NCI-H1105 treated with DMSO at 0.1 percent for 48 hours (cell line): Measurements from ENCODE around the gene TXNDC12.
A peak's percentile ranks its signal among the peaks of the same experiment; 100 is the strongest.
"Not testable (repeated sequence)": the region's sequence is repeated elsewhere in the genome, so short reads cannot be mapped to it uniquely, and the experiment has no call there.

Experiments
- DNase-seq: peaks from one replicate; lab custom pipeline; 2025; lab: John Stamatoyannopoulos, UW

The TXNDC12 gene

GRCh38 chr1:52055066-52055865 lies at the start of gene TXNDC12:
TSS of gene TXNDC12 (minus strand) at chr1:52055191. CDS start at chr1:52055096, 95 bp downstream.
- peak; percentile 90 for DNase-seq

GRCh38 chr1:52102336-52103013 lies 47.5 kb upstream of the TXNDC12 start:
- DNase-seq: no peak

DNA sequence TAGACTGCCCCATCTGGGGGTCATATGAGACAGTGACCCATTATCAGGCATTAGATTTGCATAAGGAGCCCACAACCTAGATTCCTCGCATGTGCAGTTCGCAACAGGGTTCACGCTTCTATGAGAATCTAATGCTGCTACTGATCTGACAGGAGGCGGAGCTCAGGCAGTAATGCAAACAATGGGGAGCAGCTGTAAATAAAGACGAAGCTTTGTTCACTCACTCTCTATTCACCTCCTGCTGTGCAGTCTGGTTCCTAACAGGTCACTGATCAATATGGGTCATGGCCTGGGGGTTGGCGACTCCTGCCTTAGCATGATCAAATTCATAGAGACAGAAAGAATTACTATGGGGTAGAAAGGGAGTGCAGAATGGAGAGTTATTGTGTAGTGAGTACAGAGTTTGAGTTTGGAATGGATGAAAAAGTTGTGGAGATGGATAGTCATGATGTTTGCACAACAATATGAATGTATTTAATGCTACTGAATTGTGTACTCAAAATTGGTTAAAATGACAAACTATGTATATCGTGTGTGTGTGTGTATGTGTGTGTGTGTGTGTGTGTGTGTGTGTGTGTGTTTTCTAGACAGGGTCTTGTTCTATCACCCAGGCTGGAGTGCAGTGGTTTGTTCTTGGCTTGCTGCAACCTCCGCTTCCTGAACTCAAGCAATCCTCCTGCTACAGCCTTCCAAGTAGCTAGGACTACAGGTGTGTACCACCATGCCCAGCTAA lies 43.3 kb upstream of the TXNDC12 start:
- DNase-seq: no peak

- no peak for DNase-seq
Measured at GRCh38 chr1:52096216-52096615, 41.2 kb upstream of the TXNDC12 start.

DNA sequence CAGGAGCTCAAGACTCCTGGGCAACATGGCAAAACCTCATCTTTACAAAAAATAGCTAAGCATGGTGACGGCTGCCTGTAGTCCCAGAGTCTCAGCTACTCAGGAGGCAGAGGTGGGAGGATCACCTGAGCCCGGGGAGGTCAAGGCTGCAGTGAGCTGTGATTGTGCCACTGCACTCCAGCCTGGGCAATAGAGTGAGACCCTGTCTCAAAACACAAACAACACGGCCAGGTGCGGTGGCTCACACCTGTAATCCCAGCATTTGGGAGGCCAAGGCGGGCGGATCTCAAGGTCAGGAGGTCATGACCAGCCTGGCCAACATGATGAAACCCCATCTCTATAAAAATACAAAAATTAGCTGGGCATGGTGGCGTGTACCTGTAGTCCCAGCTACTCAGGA lies 39.3 kb upstream of the TXNDC12 start:
- not testable (repeated sequence) for DNase-seq

DNA sequence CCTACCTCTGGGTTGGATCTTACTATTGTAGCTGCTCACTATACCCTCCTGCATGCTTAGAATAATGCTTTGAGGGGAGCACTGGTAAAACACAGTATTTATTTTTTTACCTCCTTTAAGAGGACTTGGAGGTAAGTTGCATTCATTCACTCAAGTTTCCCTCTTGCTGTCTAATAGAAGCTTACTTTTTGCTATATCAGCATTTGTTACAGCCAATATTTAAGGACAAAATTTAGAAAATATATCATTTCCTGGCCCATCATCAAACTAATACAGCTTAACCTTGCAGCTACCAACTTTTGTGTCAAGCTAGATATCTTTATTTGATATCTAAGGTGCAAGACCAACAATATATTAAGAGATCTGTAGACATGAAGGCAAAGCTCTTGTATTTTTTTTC lies 32.9 kb upstream of the TXNDC12 start:
- DNase-seq: not testable (repeated sequence)

GRCh38 chr1:52080014-52080415 lies 25.0 kb upstream of the TXNDC12 start:
- DNase-seq: no peak

DNA sequence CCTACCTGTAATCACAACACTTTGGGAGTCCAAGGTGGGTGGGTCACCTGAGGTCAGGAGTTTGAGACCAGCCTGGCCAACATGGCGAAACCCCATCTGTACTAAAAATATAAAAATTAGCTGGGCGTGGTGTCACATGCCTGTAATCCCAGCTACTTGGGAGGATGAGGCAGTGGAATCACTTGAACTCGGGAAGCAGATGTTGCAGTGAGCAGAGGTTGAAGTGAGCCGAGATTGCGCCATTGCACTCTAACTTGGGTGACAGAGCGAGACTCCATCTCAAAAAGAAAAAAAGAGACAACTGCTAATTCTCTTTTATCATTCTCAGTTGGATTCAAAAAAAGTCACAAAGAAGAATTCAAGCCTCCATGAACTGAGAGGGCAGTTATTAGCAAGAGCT lies 22.3 kb upstream of the TXNDC12 start:
- not testable (repeated sequence) for DNase-seq

GRCh38 chr1:52072291-52072690 lies 17.3 kb upstream of the TXNDC12 start:
- no peak for DNase-seq

DNA sequence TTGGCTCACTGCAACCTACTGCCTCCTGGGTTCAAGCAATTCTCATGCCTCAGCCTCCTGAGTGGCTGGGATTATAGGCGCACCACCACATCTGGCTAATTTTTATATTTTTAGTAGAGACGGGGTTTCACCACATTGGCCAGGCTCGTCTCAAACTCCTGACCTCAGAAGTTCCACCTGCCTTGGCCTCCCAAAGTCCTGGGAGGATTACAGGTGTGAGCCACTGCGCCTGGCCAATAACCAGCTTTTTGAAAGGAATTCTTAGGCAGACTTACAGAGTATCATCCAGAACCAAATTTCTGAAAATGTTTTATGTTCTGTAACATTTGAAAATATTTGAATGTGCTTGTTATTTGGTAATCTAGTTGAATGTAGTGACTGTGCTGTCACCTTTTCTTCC lies 15.7 kb upstream of the TXNDC12 start:
- DNase-seq: no peak

DNA sequence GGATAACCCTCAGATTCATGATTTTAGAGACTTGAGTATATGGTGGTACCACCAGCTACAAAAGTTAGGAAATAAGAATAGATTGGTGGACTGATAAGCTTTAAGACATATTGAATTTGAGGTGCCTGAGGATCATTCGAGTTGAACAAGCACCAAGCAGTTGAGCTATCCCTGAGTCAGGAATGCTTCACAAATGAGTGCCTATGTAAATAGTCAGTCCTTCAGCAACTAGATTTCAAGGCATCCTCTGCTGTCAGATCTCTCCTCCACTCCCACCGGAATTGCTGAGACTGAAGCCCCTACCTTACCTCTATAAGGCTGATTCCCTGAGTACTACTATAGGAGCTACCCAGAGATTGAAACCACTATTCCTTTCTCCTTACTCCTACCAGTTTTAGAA lies 8.2 kb upstream of the TXNDC12 start:
- no peak for DNase-seq

- no peak for DNase-seq
Measured at GRCh38 chr1:52060822-52061221, 5.8 kb upstream of the TXNDC12 start.

DNA sequence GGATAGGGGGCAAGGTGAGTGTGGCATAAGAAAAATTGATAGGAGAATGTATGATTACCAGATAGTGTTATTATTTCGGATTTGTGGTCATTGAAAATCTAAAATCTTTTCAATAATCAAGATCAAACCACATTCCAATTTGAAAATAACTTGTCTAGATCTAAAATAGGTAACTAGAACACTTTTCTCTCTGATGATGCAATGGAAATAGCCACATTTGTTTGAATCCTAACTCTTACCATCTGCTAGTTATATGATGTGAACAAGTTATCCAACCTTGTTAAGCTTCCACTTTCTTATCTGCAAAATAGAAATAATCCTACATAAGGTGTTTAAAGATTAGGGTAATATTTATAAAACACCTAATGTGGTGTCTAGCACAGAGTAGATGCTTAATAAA lies 4.9 kb upstream of the TXNDC12 start:
- no peak for DNase-seq

GRCh38 chr1:52059321-52059720 lies 4.3 kb upstream of the TXNDC12 start:
- DNase-seq: no peak

- no peak for DNase-seq
Measured at GRCh38 chr1:52057876-52058415, 3.0 kb upstream of the TXNDC12 start.

- DNase-seq: no peak
Measured at GRCh38 chr1:52057255-52057654, 2.3 kb upstream of the TXNDC12 start.

DNA sequence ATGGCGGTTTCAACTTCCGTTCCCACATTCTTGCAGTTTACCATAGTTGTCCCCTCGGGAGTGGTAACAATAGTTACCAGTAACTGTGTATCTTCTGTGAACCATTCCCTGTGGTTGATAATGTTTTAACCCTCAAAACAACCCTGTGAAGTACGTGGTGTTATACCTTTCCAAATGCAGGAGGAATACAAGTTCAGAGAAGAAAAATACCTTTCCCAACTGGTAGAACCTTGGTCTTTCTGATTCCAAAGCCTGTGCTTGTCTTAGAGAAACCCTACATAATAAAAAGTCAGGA lies 1.9 kb upstream of the TXNDC12 start:
- DNase-seq: no peak

DNA sequence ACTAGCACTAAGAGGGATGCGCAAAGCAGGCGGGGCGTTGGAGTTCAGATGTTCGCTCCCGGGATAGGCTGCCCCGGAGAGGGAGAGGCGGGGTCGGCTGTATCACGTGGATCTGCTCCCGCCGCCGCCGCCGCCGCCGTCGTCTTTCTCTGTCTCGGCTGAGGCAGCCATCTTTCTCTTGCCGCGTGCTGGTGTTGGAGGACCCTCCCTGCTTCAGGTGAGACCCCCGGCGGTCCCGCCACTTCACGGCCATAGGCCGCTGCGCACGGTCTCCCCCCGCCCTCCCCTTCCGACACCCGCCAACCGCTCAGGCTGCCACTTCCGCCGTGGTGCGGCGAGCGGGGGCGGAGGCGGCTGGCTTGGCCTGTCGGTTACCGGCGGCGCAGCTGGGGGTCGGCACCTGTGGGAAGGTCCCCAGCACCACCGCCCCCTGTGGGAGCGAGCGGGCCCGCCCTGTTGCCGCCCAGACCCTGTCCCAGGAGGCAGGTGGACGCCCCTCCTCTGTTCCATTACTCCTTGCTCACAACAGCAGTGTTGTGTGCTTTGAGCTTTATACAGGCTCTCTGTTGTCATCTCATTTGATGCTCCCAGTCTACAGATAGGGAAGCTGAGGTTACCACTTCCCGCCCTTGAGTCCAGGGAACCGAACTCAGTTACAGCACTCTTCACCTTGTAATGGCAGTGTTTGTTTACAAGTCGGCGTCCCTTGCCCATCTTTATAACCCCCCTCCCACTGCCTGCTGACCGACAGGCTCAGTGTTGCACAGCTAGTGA lies 1.4 kb upstream of the TXNDC12 start, which contains the start of gene BTF3L4:
Gene BTF3L4 (plus strand): TSS at position 133 of the 774 bp plus-strand sequence. CDS start 3,553 bp downstream, outside the sequence.
- DNase-seq: peak; percentile 96

DNA sequence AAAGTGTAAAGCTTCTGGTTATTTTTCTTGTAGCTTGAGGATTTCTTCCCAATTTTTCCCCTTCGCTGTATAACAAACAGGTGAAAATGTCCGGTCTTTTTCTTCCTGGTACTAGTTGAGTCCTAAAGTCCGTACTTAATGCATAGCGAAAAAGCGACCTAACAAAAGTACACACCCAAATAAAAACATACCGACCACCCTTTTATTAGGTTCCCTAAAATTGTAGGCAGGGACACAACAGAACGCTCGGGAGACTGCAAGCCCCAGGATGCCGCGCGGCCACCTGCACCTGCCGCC lies 823 bp upstream of the TXNDC12 start:
- no peak for DNase-seq

DNA sequence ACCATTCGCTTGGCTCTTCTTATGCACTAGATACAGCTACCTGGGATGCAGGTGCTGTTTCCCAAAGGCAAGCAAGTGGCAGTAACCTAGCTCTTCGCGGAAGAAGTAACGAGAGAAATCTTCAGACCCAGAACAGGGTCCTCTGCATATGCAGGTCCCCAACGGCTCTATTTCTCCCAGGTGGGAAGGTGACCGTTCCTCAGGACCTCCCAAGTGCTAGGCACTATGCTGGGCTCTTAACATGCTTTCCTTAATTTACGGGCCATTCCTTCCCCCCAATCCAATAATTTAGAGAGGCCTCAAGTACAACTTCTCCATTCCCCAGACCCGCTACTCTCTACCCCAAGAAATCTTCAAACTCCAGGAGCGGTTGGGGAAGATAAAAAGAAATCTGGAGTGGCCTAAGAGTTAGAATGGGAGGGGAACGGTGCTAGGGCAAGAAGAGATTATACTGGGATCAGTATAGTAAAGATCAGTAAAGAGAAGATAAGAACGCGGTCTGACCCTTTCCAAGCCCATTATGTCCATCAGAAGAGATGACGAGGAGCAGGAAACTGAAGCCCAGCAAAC lies 410 bp downstream of the TXNDC12 start:
- no peak for DNase-seq

- DNase-seq: no peak
Measured at GRCh38 chr1:52053862-52054261, 1.1 kb downstream of the TXNDC12 start.

GRCh38 chr1:52049337-52049736 lies 5.7 kb downstream of the TXNDC12 start:
- not testable (repeated sequence) for DNase-seq
